Measurements from ENCODE around the gene PPCS. TPM values are rescaled to one million over a fixed set of nuclear protein-coding genes. Genes with fewer than 3 reads are reported as not detected.
A peak's percentile ranks its signal among the peaks of the same experiment; 100 is the strongest.

PPCS gene
- total RNA-seq (2014; rRNA removed; shearing (Covaris generic)) (37.3 and 66.8 TPM in 2 replicates), polyA plus RNA-seq (2016; fragmentation: Nextera tagmentation; extraction: Ambion mirVana) (100 and 106 TPM in 2 replicates)

- peak within 1 kb of the TSS; percentile 91 for H3K4me3 ChIP-seq
- H3K36me3 ChIP-seq (ENCODE audit: low read depth), result peaks cover 13% of the 10 kb centered on the region
- H3F3A ChIP-seq (ENCODE audit: insufficient read depth), result peaks cover 19% of the 10 kb centered on the region; the same call in 1 of the 2 replicates
- WGBS, 2 experiments (ENCODE audit: low coverage in 1 of 2, low lambda C conversion rate in 2 of 2, missing lambda C conversion rate in 2 of 2), result 1 to 2% methylated on average over 63 to 65 of the region's 66 CpGs
- H3K9me3 ChIP-seq (ENCODE audit: low read depth), result no peaks in the 10 kb centered on the region
- no peaks in the 10 kb centered on the region for H3K27me3 ChIP-seq (replicated peaks; ENCODE audit: insufficient read depth)
- peaks cover 15% of the 10 kb centered on the region for H3K79me2 ChIP-seq (ENCODE audit: insufficient read depth)
- peak; percentile 91 for DNase-seq
- H3K4me1 ChIP-seq (ENCODE audit: insufficient read depth), result peaks cover 10% of the 10 kb centered on the region
- peak within 1 kb of the TSS; percentile 65 for H3K27ac ChIP-seq
- no peaks in the 10 kb centered on the region for H3K9me2 ChIP-seq (ENCODE audit: insufficient read depth)
- H2AFZ ChIP-seq, result peak within 1 kb of the TSS; percentile 98
- H3K9ac ChIP-seq, result peak within 1 kb of the TSS; percentile 92
- H4K20me1 ChIP-seq (ENCODE audit: insufficient read depth), result no peaks in the 10 kb centered on the region
- peak within 1 kb of the TSS; percentile 80 for H3K4me2 ChIP-seq (ENCODE audit: unreplicated experiment)
- in situ Hi-C loops (cut with MboI), result no loop called here
- TF ChIP-seq EZH2 (IDR thresholded peaks at IDR 0.05; ENCODE audit: insufficient read depth, poor library complexity, severe bottlenecking) (no peak), EZH2phosphoT487 (IDR thresholded peaks at IDR 0.05; ENCODE audit: insufficient read depth, low read depth) (no peak)
Observed at GRCh38 chr1:42456010-42456753, at the start of gene PPCS, which contains the start of gene ZMYND12. Gene PPCS (plus strand): TSS chr1:42456543. CDS start chr1:42456566, 23 bp downstream. Gene ZMYND12 (minus strand): TSS chr1:42456022. CDS start chr1:42455997, 25 bp downstream.

- Histone ChIP-seq H3K9ac (no peak overlapping the region), H4K20me1 (ENCODE audit: insufficient read depth) (no peaks in the 10 kb centered on the region), H3K9me3 (ENCODE audit: low read depth) (no peaks in the 10 kb centered on the region), H3K27me3 (replicated peaks; ENCODE audit: insufficient read depth) (no peaks in the 10 kb centered on the region), H3K4me1 (ENCODE audit: insufficient read depth) (no peaks in the 10 kb centered on the region), H3K36me3 (ENCODE audit: low read depth) (no peaks in the 10 kb centered on the region), H3K79me2 (ENCODE audit: insufficient read depth) (no peaks in the 10 kb centered on the region), H3K27ac (no peak overlapping the region), H3F3A (ENCODE audit: insufficient read depth) (no peaks in the 10 kb centered on the region), H2AFZ (no peak overlapping the region), H3K9me2 (ENCODE audit: insufficient read depth) (no peaks in the 10 kb centered on the region), H3K4me3 (no peak overlapping the region), H3K4me2 (ENCODE audit: unreplicated experiment) (no peak overlapping the region)
- in situ Hi-C loops (cut with MboI), result no loop called here
- DNase-seq, result no peak
- TF ChIP-seq EZH2phosphoT487 (IDR thresholded peaks at IDR 0.05; ENCODE audit: insufficient read depth, low read depth) (no peak), EZH2 (IDR thresholded peaks at IDR 0.05; ENCODE audit: insufficient read depth, poor library complexity, severe bottlenecking) (no peak)
- WGBS, 2 experiments (ENCODE audit: low coverage in 1 of 2, low lambda C conversion rate in 2 of 2, missing lambda C conversion rate in 2 of 2), result 35 to 40% methylated on average over 17 of the region's 17 CpGs
Observed at GRCh38 chr1:42414551-42415496, 41.5 kb upstream of the PPCS start.

- 44 to 51% methylated on average over 3 of the region's 3 CpGs for WGBS, 2 experiments (ENCODE audit: low coverage in 1 of 2, low lambda C conversion rate in 2 of 2, missing lambda C conversion rate in 2 of 2)
- Histone ChIP-seq H3F3A (ENCODE audit: insufficient read depth) (no peaks in the 10 kb centered on the region), H3K27ac (no peak overlapping the region), H3K4me1 (ENCODE audit: insufficient read depth) (peaks cover 7% of the 10 kb centered on the region), H2AFZ (no peak overlapping the region), H3K4me2 (ENCODE audit: unreplicated experiment) (no peak overlapping the region), H3K36me3 (ENCODE audit: low read depth) (no peaks in the 10 kb centered on the region), H3K9ac (no peak overlapping the region), H3K4me3 (no peak overlapping the region), H3K79me2 (ENCODE audit: insufficient read depth) (no peaks in the 10 kb centered on the region), H3K27me3 (replicated peaks; ENCODE audit: insufficient read depth) (no peaks in the 10 kb centered on the region), H4K20me1 (ENCODE audit: insufficient read depth) (no peaks in the 10 kb centered on the region), H3K9me2 (ENCODE audit: insufficient read depth) (no peaks in the 10 kb centered on the region), H3K9me3 (ENCODE audit: low read depth) (no peaks in the 10 kb centered on the region)
- in situ Hi-C loops (cut with MboI), result no loop called here
- TF ChIP-seq EZH2phosphoT487 (IDR thresholded peaks at IDR 0.05; ENCODE audit: insufficient read depth, low read depth) (no peak), EZH2 (IDR thresholded peaks at IDR 0.05; ENCODE audit: insufficient read depth, poor library complexity, severe bottlenecking) (no peak)
- DNase-seq, result no peak
Observed at GRCh38 chr1:42417166-42417565, 39.2 kb upstream of the PPCS start.

GRCh38 chr1:42418516-42418915 lies 37.8 kb upstream of the PPCS start:
- in situ Hi-C loops (cut with MboI), result no loop called here
- Histone ChIP-seq H3K4me2 (ENCODE audit: unreplicated experiment) (no peak overlapping the region), H3F3A (ENCODE audit: insufficient read depth) (no peaks in the 10 kb centered on the region), H3K36me3 (ENCODE audit: low read depth) (no peaks in the 10 kb centered on the region), H3K9me2 (ENCODE audit: insufficient read depth) (no peaks in the 10 kb centered on the region), H4K20me1 (ENCODE audit: insufficient read depth) (no peaks in the 10 kb centered on the region), H3K27me3 (replicated peaks; ENCODE audit: insufficient read depth) (no peaks in the 10 kb centered on the region), H3K4me1 (ENCODE audit: insufficient read depth) (peaks cover 7% of the 10 kb centered on the region), H3K9ac (no peak overlapping the region), H2AFZ (no peak overlapping the region), H3K9me3 (ENCODE audit: low read depth) (no peaks in the 10 kb centered on the region), H3K27ac (no peak overlapping the region), H3K4me3 (no peak overlapping the region), H3K79me2 (ENCODE audit: insufficient read depth) (no peaks in the 10 kb centered on the region)
- WGBS, 2 experiments (ENCODE audit: low coverage in 1 of 2, low lambda C conversion rate in 2 of 2, missing lambda C conversion rate in 2 of 2), result 64 to 71% methylated on average over 1 of the region's 1 CpG
- DNase-seq, result no peak
- TF ChIP-seq EZH2 (IDR thresholded peaks at IDR 0.05; ENCODE audit: insufficient read depth, poor library complexity, severe bottlenecking) (no peak), EZH2phosphoT487 (IDR thresholded peaks at IDR 0.05; ENCODE audit: insufficient read depth, low read depth) (no peak)

Measured in GM23248 (cell line).